Measurements from ENCODE around the gene KRT81.
"Not testable (repeated sequence)": the region's sequence is repeated elsewhere in the genome, so short reads cannot be mapped to it uniquely, and the experiment has no call there.

Gene KRT81

GRCh38 chr12:52253391-52254179, 37.7 kb downstream of the KRT81 start:
- no peak for DNase-seq (ENCODE audit: low read depth, low spot score)

DNA sequence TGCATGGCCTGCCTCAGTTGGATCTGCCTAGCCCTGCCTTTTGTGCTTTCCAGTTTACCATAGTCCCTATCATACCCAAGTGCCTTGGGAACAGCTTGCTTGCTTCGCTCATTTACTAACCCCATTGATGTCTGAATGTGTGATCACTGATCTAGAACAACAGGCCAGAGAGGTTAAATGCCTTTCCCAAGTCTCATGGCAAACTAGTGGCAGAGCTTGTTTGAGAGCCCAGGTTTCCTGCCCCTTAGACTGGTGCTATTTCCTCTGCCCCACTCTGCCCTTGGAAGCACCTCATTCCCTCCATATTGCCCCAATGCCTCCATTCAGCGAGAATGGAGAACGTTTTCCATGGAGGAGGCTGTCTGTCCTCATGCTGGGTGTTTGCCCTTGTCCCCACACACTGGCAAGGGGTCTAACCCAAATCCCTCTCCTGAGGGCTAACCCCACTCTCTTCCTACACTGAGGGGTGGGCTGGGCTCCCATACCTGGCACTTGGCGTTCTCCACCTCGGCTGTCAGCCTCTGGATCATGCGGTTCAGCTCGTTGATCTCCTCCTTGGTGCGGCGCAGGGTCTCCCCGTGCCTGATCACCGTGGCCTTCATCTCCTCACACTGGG, 38.5 kb downstream of the KRT81 start:
- DNase-seq (ENCODE audit: low read depth, low spot score) = no peak

GRCh38 chr12:52252175-52252615, 39.1 kb downstream of the KRT81 start:
- DNase-seq (ENCODE audit: low read depth, low spot score) = not testable (repeated sequence)

- DNase-seq (ENCODE audit: low read depth, low spot score) = no peak
Measured at GRCh38 chr12:52251367-52252051, 39.8 kb downstream of the KRT81 start.

DNA sequence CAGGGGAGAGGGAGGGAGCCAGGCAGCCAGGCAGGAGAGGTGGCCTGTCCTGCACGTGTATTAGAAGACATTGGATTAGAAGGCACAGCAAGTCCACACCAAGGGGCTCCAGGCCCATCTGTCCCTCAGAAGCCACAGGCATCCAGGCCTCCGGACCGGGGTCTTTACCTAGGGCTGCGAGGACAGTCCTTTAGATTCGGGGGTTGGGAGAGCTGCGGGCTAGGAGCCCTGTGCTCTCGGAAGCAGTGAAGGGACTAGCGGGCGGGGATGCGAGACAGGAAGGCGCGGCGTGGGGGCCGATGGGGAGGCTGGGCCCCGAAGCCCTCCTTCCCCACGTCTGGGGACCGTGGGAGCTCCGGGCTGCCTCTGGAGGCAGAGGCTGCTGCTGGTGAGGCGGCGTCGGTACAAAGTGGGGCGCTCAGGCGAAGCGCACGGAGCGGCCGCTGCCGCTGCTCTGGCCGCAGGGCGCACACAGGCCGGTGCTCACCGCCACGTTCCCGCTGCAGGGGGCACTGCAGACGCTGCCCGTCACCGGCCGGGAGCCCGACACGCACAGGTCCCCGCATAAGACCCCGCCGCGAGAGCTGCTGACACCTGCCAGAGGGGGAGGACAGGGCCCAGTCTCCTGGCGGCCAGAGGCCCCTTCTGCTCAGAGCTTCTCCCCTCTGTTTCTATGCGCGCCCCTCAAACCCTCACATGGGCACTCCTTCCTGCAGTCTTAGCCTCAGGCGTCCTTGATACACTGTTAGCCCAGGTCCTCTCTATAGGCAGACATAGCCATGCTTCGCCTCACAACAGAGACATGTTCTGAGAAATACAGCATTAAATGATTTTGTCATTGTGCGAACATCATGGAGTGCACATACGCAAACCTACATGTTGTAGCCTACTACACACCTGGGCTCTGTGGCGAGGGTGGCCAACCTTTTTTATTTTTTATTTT, 41.0 kb downstream of the KRT81 start:
- no peak for DNase-seq (ENCODE audit: low read depth, low spot score)

- DNase-seq (ENCODE audit: low read depth, low spot score) = no peak
Measured at GRCh38 chr12:52249511-52250047, 41.8 kb downstream of the KRT81 start.

DNA sequence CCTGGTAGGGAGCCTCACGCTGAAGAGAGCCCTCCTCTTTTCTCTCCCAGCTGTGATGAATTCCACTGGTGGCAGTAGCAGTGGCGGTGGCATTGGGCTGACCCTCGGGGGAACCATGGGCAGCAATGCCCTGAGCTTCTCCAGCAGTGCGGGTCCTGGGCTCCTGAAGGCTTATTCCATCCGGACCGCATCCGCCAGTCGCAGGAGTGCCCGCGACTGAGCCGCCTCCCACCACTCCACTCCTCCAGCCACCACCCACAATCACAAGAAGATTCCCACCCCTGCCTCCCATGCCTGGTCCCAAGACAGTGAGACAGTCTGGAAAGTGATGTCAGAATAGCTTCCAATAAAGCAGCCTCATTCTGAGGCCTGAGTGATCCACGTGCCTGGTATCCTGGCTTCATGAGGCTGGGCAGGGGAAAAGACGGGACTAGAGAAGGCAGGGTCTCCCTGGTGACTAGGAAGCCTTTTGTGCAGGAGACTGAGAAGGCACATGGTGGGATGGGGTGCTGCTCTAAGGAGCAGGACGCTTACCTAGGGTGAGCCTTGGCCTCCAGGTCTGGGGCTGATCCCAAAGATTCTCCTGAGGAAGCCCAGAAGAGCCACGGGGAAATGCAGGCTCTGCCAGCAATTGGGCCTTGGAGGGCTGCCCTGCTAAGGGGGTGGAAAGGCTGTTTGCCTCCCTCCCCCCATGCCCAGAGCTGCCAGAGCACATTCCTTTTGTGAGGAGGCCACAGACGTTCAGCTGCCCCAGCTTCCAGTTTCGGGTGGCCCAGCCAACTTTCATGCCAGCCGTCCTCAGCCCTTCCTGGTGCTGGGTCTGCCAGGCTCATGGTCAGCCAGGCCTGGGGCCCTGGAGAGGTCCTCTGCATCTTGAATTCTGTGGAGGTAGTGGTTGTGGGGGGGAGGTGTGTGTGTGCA, 42.5 kb downstream of the KRT81 start:
- no peak for DNase-seq (ENCODE audit: low read depth, low spot score)

DNA sequence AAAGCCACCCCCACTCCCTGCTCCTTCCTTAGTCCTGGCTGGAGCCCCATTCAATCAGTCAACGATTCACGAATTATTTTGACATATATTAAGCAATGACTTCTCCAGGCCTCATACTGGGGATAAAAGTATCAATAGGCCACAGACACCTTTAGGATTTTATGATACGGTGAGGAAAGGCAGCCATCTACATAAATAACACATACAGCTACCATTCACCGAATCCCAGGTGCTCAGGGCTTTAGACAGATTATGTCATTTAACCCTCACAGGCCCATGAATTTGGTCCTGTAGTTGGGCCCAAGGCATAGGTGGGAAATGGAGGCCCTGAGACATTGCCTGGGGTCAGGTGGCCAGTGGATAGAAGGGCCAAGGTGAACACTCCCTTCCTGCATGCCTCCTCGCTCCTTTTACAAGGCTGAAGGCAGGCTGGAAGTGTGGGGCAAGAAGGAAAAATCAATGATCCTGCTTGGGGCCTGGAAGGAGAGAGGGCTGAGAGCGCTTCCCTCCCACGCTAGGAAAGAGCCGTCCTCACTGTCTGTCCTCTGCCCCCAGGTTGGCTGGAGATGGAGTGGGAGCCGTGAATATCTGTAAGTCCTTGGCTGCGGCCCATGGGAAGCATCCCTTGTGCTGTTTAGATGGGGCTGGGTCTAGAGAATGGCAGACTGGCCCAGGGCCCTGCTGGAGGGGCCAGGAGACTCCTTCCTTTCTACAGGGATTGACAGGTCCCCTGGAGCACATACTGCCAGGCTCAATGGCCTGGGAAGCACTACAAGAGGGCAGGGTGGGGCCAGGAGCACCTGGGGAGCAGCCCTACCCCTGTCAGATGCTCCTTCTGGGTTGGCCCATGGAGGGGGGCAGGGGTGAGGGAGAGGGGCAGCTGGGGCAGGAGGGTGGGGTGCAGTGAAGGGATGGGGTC, 43.5 kb downstream of the KRT81 start:
- no peak for DNase-seq (ENCODE audit: low read depth, low spot score)

GRCh38 chr12:52246720-52247621, 44.4 kb downstream of the KRT81 start:
- DNase-seq (ENCODE audit: low read depth, low spot score) = no peak

GRCh38 chr12:52245962-52246569, 45.3 kb downstream of the KRT81 start:
- no peak for DNase-seq (ENCODE audit: low read depth, low spot score)

- DNase-seq (ENCODE audit: low read depth, low spot score) = no peak
Measured at GRCh38 chr12:52245259-52245961, 45.9 kb downstream of the KRT81 start.

DNA sequence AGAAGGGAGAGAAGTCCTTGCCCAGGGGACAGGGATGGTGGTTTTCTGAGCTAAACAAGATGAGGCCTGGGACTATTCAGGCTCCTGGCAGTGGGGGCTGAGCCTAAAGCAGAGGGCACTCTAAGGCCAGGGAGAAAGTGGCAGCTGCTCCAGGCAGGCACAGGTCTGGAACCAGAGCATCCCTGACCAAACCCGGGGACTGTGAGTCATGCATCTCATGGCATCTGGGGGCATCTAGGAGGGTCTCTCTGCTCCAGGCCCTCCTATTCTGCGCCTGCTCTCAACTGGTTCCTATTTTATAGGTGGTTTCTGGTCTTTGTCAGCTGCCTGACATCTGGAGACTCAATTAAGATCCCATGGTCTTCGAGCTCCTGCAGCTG, 46.7 kb downstream of the KRT81 start:
- DNase-seq (ENCODE audit: low read depth, low spot score) = no peak

DNA sequence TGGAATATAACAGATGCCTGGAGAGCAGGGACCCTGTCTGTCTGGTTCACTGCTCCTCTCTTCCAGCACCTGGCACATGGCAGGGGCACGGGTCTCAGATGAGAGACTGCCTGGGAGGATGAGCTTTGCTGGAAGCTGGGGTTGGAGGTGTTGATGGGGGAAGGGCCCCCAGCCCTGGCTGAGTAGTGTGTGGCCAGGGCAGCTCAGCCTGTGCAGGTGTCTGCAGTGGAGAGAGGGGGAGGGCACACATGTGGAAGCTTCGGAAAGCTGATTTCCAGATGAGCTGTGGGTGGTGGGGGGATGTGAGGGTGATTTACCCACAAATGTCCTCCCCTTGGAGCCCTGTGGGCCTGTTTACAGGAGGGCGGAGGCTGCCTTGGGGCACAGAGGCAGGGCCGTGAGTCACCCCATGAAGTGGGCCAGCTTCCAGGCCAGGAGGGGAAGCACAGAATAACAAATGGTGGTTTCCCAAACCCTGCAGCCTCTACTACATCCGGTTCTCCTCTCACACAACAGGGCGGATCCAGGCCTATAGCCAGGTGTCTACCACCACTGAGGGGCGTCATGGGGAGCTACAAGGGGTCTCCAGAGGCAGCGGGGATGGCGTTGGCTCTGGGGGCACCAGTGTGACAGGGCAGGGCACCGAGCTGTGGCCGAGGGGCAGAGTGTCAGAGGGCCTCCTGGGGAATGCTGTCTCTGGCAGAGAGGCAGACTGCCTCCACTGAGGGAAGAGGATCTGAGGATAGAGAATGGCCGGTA, 47.3 kb downstream of the KRT81 start:
- no peak for DNase-seq (ENCODE audit: low read depth, low spot score)

GRCh38 chr12:52243259-52243855, 48.0 kb downstream of the KRT81 start:
- no peak for DNase-seq (ENCODE audit: low read depth, low spot score)

- no peak for DNase-seq (ENCODE audit: low read depth, low spot score)
Measured at GRCh38 chr12:52242442-52243258, 48.7 kb downstream of the KRT81 start.
